HepG2 (cell line): Measurements from ENCODE around the gene NDUFB10. TPM values are rescaled to one million over a fixed set of nuclear protein-coding genes. Genes with fewer than 3 reads are reported as not detected.

Experiments used
- AHR ChIP-seq: IDR thresholded peaks from 2 replicates; pipeline ENCODE4 v1.6.1; 2018; ENCODE audit warnings: missing genetic modification reagents, missing compliant biosample characterization
- CCDC6 ChIP-seq: sonication (generic); formaldehyde crosslinking; IDR thresholded peaks from 2 replicates; pipeline ENCODE4 v1.8.1; 2022; ENCODE audit warnings: mild to moderate bottlenecking, missing genetic modification reagents, moderate library complexity
- KDM2A ChIP-seq: sonication (generic); formaldehyde crosslinking; IDR thresholded peaks from 2 replicates; pipeline ENCODE4 v1.4.0; 2020; ENCODE audit warnings: low read depth, missing genetic modification reagents, borderline replicate concordance
- REPIN1 ChIP-seq: sonication (generic); formaldehyde crosslinking; IDR thresholded peaks from 2 replicates; pipeline ENCODE4 v1.8.0; 2022; ENCODE audit warnings: missing genetic modification reagents, low read depth, mild to moderate bottlenecking, borderline replicate concordance
- SOX13 ChIP-seq, 3 experiments: fragments of 450-650 bp in 1 of 3; sonication (generic) in 1 of 3; formaldehyde crosslinking in 1 of 3; IDR thresholded peaks in 2 of 3; conservative IDR thresholded peaks in 1 of 3; 2 replicates each; pipeline versions ENCODE4 v1.5.0 to v1.6.1; 2016 to 2020; ENCODE audit warnings: antibody characterized with exemption in 1 of 3, mild to moderate bottlenecking in 1 of 3, missing compliant biosample characterization in 1 of 3, missing genetic modification reagents in 1 of 3, moderate library complexity in 1 of 3
- TRIM24 ChIP-seq: sonication (generic); formaldehyde crosslinking; IDR thresholded peaks from 2 replicates; pipeline ENCODE4 v1.8.0; 2022; ENCODE audit warnings: mild to moderate bottlenecking, missing genetic modification reagents
- ZFYVE20 ChIP-seq: sonication (generic); formaldehyde crosslinking; IDR thresholded peaks from 2 replicates; pipeline ENCODE4 v1.8.0; 2023; ENCODE audit warnings: low read depth, mild to moderate bottlenecking, moderate library complexity, missing genetic modification reagents, borderline replicate concordance
- ZMYM4 ChIP-seq: sonication (generic); formaldehyde crosslinking; IDR thresholded peaks from 2 replicates; pipeline ENCODE4 v1.8.1; 2023; ENCODE audit warnings: mild to moderate bottlenecking, missing genetic modification reagents
- ZNF101 ChIP-seq: sonication (generic); formaldehyde crosslinking; IDR thresholded peaks from 2 replicates; pipeline ENCODE4 v1.4.0; 2020; ENCODE audit warnings: mild to moderate bottlenecking, low read depth, missing genetic modification reagents, borderline replicate concordance
- ZNF20 ChIP-seq: sonication (generic); formaldehyde crosslinking; IDR thresholded peaks from 2 replicates; pipeline ENCODE4 v1.4.0; 2020; ENCODE audit warnings: mild to moderate bottlenecking, moderate library complexity, missing genetic modification reagents
- ZNF564 ChIP-seq: sonication (generic); formaldehyde crosslinking; IDR thresholded peaks from 2 replicates; pipeline ENCODE4 v1.8.1; 2023; ENCODE audit warnings: mild to moderate bottlenecking, missing genetic modification reagents
- polyA plus RNA-seq, 8 experiments: library from polyadenylated mRNA; depleted of rRNA in 3 of 8; stranded (reverse) in 7 of 8; unstranded in 1 of 8; fragments of >200 nt; fragmentation: Illumina TruSeq in 4 of 8; extraction: Trizol in 4 of 8; gene quantifications; 2 replicates each; pipeline versions ENCODE4 v1.2.1 to v1.2.3, GENCODE V29; 2011 to 2016; ENCODE audit warnings: low read depth in 4 of 8, missing spikeins in 1 of 8, mixed read lengths in 1 of 8; ENCODE audit not compliant: insufficient read depth in 1 of 8
- total RNA-seq, 5 experiments: library from RNA; depleted of rRNA; stranded (reverse); fragments of >200 nt; fragmentation: Illumina TruSeq; extraction: Trizol; gene quantifications; 2 replicates each; pipeline ENCODE4 v1.2.3, GENCODE V29; 2016; ENCODE audit warnings: low read depth in 1 of 5
- TF ChIP-seq, protein P1 (sequence below): sonication (generic); formaldehyde crosslinking; IDR thresholded peaks from one replicate; pipeline ENCODE4 v1.5.1; 2020; ENCODE audit warnings: mild to moderate bottlenecking, missing genetic modification reagents; ENCODE audit errors: not compliant biosample characterization
- TF ChIP-seq, protein P2 (sequence below): IDR thresholded peaks from 2 replicates; pipeline ENCODE4 v1.6.1; 2018; ENCODE audit warnings: missing genetic modification reagents, mild to moderate bottlenecking, missing compliant biosample characterization
- TF ChIP-seq, protein P3 (sequence below), 2 experiments: fragments of 450-650 bp in 1 of 2; sonication (generic) in 1 of 2; formaldehyde crosslinking; IDR thresholded peaks; 2 replicates each; pipeline versions ENCODE4 v1.5.0 to v1.8.0; 2020 to 2022; ENCODE audit warnings: mild to moderate bottlenecking in 1 of 2, missing genetic modification reagents in 1 of 2
- TF ChIP-seq, protein P4 (sequence below): sonication (generic); formaldehyde crosslinking; IDR thresholded peaks from 2 replicates; pipeline ENCODE4 v1.4.0; 2020; ENCODE audit warnings: low read depth, mild to moderate bottlenecking, missing genetic modification reagents

The NDUFB10 gene
- total and polyA plus RNA-seq, 2 of the 13 experiments (the other 11 are each of a cell fraction or from before 2014, with no cell fraction given), result 68.6 to 157 TPM

DNA sequence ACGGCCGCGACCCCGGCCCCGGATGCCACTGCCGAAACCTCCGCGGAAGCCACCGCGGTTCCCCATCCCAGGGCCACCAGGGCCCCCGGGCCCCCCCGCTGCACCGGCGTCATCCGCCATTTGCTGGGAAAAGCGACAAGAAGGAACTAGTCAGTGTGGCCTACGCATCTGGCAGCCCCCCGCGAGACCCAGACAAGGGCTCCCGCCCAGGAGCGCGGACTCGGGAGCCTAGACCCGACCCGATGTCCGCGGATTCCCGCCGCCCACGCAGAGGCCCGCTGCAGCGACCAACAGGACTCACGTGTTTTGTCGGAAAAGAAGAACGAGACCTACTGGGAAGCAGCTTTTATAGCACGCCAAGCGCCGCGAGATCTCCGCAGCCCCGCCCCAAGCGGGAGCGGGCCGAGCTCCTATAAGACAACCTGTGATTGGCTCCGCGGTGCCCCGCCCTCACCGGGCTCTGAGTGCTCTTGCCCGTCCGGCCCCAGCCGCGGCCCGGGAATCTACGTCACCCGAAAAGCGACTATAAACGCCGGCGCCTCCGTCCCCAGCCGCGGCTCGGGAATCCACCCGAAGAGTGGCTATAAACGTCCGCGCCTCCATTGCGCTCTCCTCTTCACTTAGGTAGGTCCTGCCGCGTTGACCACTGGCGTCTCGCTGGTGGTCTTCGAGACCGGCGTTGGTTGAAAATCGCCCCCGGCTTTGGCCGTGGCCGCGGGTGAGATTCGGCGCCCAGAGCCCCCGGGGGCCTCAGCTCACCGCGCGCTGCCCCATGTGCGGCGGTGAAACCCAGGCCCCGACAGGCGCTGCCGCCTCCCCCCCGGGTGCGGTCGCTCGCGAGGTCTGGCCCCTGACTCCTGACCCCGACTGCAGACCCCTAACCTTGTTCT, 5.4 kb downstream of the NDUFB10 start, which contains the start of gene RPS2 (continued):
- TF ChIP-seq, protein P1, sequence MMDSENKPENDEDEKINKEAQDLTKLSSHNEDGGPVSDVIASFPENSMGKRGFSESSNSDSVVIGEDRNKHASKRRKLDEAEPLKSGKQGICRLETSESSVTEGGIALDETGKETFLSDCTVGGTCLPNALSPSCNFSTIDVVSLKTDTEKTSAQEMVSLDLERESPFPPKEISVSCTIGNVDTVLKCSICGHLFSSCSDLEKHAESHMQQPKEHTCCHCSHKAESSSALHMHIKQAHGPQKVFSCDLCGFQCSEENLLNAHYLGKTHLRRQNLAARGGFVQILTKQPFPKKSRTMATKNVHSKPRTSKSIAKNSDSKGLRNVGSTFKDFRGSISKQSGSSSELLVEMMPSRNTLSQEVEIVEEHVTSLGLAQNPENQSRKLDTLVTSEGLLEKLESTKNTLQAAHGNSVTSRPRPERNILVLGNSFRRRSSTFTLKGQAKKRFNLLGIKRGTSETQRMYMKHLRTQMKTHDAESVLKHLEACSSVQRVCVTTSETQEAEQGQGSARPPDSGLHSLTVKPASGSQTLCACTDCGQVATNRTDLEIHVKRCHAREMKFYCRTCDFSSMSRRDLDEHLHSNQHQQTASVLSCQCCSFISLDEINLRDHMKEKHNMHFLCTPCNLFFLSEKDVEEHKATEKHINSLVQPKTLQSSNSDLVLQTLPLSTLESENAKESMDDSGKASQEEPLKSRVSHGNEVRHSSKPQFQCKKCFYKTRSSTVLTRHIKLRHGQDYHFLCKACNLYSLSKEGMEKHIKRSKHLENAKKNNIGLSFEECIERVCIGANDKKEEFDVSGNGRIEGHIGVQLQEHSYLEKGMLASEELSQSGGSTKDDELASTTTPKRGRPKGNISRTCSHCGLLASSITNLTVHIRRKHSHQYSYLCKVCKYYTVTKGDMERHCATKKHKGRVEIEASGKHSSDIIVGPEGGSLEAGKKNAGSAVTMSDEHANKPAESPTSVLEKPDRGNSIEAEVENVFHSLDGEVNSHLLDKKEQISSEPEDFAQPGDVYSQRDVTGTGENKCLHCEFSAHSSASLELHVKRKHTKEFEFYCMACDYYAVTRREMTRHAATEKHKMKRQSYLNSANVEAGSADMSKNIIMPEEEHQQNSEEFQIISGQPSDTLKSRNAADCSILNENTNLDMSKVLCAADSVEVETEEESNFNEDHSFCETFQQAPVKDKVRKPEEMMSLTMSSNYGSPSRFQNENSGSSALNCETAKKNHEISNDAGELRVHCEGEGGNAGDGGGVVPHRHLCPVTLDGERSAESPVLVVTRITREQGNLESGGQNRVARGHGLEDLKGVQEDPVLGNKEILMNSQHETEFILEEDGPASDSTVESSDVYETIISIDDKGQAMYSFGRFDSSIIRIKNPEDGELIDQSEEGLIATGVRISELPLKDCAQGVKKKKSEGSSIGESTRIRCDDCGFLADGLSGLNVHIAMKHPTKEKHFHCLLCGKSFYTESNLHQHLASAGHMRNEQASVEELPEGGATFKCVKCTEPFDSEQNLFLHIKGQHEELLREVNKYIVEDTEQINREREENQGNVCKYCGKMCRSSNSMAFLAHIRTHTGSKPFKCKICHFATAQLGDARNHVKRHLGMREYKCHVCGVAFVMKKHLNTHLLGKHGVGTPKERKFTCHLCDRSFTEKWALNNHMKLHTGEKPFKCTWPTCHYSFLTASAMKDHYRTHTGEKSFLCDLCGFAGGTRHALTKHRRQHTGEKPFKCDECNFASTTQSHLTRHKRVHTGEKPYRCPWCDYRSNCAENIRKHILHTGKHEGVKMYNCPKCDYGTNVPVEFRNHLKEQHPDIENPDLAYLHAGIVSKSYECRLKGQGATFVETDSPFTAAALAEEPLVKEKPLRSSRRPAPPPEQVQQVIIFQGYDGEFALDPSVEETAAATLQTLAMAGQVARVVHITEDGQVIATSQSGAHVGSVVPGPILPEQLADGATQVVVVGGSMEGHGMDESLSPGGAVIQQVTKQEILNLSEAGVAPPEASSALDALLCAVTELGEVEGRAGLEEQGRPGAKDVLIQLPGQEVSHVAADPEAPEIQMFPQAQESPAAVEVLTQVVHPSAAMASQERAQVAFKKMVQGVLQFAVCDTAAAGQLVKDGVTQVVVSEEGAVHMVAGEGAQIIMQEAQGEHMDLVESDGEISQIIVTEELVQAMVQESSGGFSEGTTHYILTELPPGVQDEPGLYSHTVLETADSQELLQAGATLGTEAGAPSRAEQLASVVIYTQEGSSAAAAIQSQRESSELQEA (CRISPR knock-in tag), result peak; percentile 45
- TF ChIP-seq SOX13 (IDR thresholded peaks at IDR 0.05) (no peak), SOX13 (CRISPR knock-in tag; conservative IDR thresholded peaks at IDR 0.05 in 1 of 2, IDR thresholded peaks at IDR 0.05 in 1 of 2) (no peak; a peak in 1 of 4 replicates), ZNF564 (CRISPR knock-in tag) (peak; percentile 79; the same call in 1 of the 2 replicates), TRIM24 (CRISPR knock-in tag) (no peak), REPIN1 (CRISPR knock-in tag) (0 out of 2 replicates have a peak, but pooled peaks have one; percentile 28), ZNF101 (CRISPR knock-in tag) (no peak), ZFYVE20 (peak; percentile 42; the same call in 1 of the 2 replicates), AHR (CRISPR knock-in tag) (peak; percentile 92; the same call in 1 of the 2 replicates), CCDC6 (0 out of 2 replicates have a peak, but pooled peaks have one; percentile 39), KDM2A (CRISPR knock-in tag) (peak; percentile 82), ZNF20 (CRISPR knock-in tag) (0 out of 2 replicates have a peak, but pooled peaks have one; percentile 31), ZMYM4 (CRISPR knock-in tag) (peak; percentile 90)
- TF ChIP-seq, protein P2, sequence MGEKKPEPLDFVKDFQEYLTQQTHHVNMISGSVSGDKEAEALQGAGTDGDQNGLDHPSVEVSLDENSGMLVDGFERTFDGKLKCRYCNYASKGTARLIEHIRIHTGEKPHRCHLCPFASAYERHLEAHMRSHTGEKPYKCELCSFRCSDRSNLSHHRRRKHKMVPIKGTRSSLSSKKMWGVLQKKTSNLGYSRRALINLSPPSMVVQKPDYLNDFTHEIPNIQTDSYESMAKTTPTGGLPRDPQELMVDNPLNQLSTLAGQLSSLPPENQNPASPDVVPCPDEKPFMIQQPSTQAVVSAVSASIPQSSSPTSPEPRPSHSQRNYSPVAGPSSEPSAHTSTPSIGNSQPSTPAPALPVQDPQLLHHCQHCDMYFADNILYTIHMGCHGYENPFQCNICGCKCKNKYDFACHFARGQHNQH, result peak; percentile 77
- TF ChIP-seq, protein P3, sequence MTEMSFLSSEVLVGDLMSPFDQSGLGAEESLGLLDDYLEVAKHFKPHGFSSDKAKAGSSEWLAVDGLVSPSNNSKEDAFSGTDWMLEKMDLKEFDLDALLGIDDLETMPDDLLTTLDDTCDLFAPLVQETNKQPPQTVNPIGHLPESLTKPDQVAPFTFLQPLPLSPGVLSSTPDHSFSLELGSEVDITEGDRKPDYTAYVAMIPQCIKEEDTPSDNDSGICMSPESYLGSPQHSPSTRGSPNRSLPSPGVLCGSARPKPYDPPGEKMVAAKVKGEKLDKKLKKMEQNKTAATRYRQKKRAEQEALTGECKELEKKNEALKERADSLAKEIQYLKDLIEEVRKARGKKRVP (CRISPR knock-in tag; IDR thresholded peaks at IDR 0.05), result no peak
- TF ChIP-seq, protein P4, sequence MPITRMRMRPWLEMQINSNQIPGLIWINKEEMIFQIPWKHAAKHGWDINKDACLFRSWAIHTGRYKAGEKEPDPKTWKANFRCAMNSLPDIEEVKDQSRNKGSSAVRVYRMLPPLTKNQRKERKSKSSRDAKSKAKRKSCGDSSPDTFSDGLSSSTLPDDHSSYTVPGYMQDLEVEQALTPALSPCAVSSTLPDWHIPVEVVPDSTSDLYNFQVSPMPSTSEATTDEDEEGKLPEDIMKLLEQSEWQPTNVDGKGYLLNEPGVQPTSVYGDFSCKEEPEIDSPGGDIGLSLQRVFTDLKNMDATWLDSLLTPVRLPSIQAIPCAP, result peak; percentile 81; the same call in 1 of the 2 replicates
